Breast epithelium (tissue), 4 donors: ENCODE data around the gene SPRR5. TPM values are rescaled to one million over a fixed set of nuclear protein-coding genes. Genes with fewer than 3 reads are reported as not detected.

ENCODE experiments used
- DNase-seq, 2 donors: peaks; one replicate each; pipeline ENCODE4 v3.0.0-alpha.2; 2019; ENCODE audit warnings: low spot score in 2 of 2
- H3K27ac ChIP-seq, 2 donors: fragments of 200-600 bp; sonication (generic) in 1 of 2; one replicate each; pipeline ENCODE4 v1.5.1; 2016 to 2019; ENCODE audit warnings: mild to moderate bottlenecking in 1 of 2
- H3K27me3 ChIP-seq, 2 donors: fragments of 200-600 bp; sonication (generic) in 1 of 2; one replicate each; pipeline versions ENCODE4 v1.5.1 to v1.6.0; 2017 to 2019; ENCODE audit warnings: control low read depth in 1 of 2, mild to moderate bottlenecking in 1 of 2
- H3K36me3 ChIP-seq: fragments of 200-600 bp; one replicate; pipeline ENCODE4 v1.5.1; 2019
- H3K4me1 ChIP-seq, 2 donors: fragments of 200-600 bp; sonication (generic); one replicate each; pipeline ENCODE4 v1.5.1; 2016 to 2019; ENCODE audit warnings: control low read depth in 1 of 2
- H3K4me3 ChIP-seq, 3 donors: fragments of 200-600 bp; sonication (generic); 1 replicate in 2 of 3; 2 replicates in 1 of 3; pipeline ENCODE4 v1.5.1; 2016 to 2019; ENCODE audit warnings: mild to moderate bottlenecking in 3 of 3, moderate library complexity in 2 of 3
- H3K9me3 ChIP-seq, 2 donors: fragments of 200-600 bp; sonication (generic) in 1 of 2; one replicate each; pipeline ENCODE4 v1.5.1; 2016 to 2019; ENCODE audit warnings: control low read depth in 1 of 2
- CTCF ChIP-seq, 3 donors: fragments of 450-650 bp; IDR thresholded peaks; one replicate each; pipeline ENCODE4 v1.5.1; 2016 to 2017; ENCODE audit warnings: antibody characterized with exemption in 3 of 3, mild to moderate bottlenecking in 3 of 3, moderate library complexity in 3 of 3
- POLR2A ChIP-seq: fragments of 450-650 bp; IDR thresholded peaks from one replicate; pipeline ENCODE4 v1.6.1; 2016; ENCODE audit warnings: antibody characterized with exemption, mild to moderate bottlenecking, moderate library complexity
- POLR2AphosphoS5 ChIP-seq, 3 donors: sonication (generic); formaldehyde crosslinking; IDR thresholded peaks; one replicate each; pipeline ENCODE4 v1.6.1; 2017; ENCODE audit warnings: antibody characterized with exemption in 3 of 3
- intact Hi-C: fragments of 100-400 bp; cut with DNase I; formaldehyde crosslinking; loops from one replicate; pipeline ENCODE4 v1.15.1; 2023; ENCODE audit warnings: low total_unique reads
- total RNA-seq, 3 donors: library from RNA; depleted of rRNA; stranded (reverse); fragments of >200 nt; gene quantifications; one replicate each; pipeline ENCODE4 v1.1.0, GENCODE V29; 2016

Gene SPRR5
- not detected for total RNA-seq

- Histone ChIP-seq H3K4me1 (no peaks in the 10 kb centered on the region), H3K27me3 (peaks cover 0 to 4% of the 10 kb centered on the region in 2 donors), H3K27ac (no peak within 1 kb of the TSS), H3K36me3 (no peaks in the 10 kb centered on the region), H3K9me3 (no peaks in the 10 kb centered on the region), H3K4me3 (no peak within 1 kb of the TSS)
- TF ChIP-seq POLR2A (no peak), POLR2AphosphoS5 (IDR thresholded peaks at IDR 0.05) (no peak), CTCF (IDR thresholded peaks at IDR 0.05) (no peak)
- DNase-seq: no peak
- intact Hi-C loops: no loop called here
Measured at GRCh38 chr1:152946651-152947256, at the start of gene SPRR5. SPRR5 (plus strand) TSS chr1:152947206; CDS start chr1:152948555, 1,349 bp downstream.

DNA sequence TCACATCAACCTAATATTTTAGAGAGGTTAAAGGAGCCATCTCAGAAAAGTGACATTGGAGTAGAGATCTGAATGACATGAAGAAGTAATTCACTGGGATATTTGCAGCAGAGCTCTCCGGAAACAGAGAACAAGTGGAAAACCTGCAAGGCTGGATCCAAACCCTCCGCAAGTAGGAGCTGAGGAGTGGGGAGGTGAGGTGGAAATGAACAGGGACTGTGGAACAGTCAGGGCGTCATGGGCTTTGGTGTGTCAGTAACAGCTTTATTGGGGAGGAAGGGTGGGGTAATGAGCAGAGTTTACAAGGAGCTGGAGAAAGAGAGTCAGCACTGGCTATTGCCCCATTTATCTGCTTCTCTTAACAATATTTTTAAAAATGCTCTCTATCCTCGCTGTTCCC is 48.0 kb upstream of the SPRR5 start:
- no peak for TF ChIP-seq POLR2A
- no peak for TF ChIP-seq POLR2AphosphoS5 (IDR thresholded peaks at IDR 0.05)
- no peak for TF ChIP-seq CTCF (IDR thresholded peaks at IDR 0.05)
- DNase-seq: no peak
- no peak overlapping the region for H3K27ac ChIP-seq
- no peaks in the 10 kb centered on the region for H3K36me3 ChIP-seq
- H3K9me3 ChIP-seq: no peaks in the 10 kb centered on the region
- H3K4me1 ChIP-seq: no peaks in the 10 kb centered on the region
- intact Hi-C loops: no loop called here
- H3K27me3 ChIP-seq: no peaks in the 10 kb centered on the region
- H3K4me3 ChIP-seq: no peak overlapping the region

GRCh38 chr1:152899883-152900282 is 47.1 kb upstream of the SPRR5 start:
- no peak overlapping the region for H3K27ac ChIP-seq
- H3K4me3 ChIP-seq: no peak overlapping the region
- H3K36me3 ChIP-seq: no peaks in the 10 kb centered on the region
- no peak for TF ChIP-seq CTCF (IDR thresholded peaks at IDR 0.05)
- no peaks in the 10 kb centered on the region for H3K27me3 ChIP-seq
- no peak for DNase-seq
- no peaks in the 10 kb centered on the region for H3K9me3 ChIP-seq
- no peaks in the 10 kb centered on the region for H3K4me1 ChIP-seq
- intact Hi-C loops: no loop called here

- Histone ChIP-seq H3K4me1 (no peaks in the 10 kb centered on the region), H3K27ac (no peak overlapping the region), H3K27me3 (no peaks in the 10 kb centered on the region), H3K4me3 (no peak overlapping the region), H3K9me3 (no peaks in the 10 kb centered on the region), H3K36me3 (no peaks in the 10 kb centered on the region)
- intact Hi-C loops: no loop called here
- DNase-seq: no peak
- TF ChIP-seq POLR2AphosphoS5 (IDR thresholded peaks at IDR 0.05) (no peak), POLR2A (no peak), CTCF (IDR thresholded peaks at IDR 0.05) (no peak)
Measured at GRCh38 chr1:152901631-152902030, 45.4 kb upstream of the SPRR5 start.

- H3K4me1 ChIP-seq: no peaks in the 10 kb centered on the region
- no peaks in the 10 kb centered on the region for H3K36me3 ChIP-seq
- H3K27me3 ChIP-seq: no peaks in the 10 kb centered on the region
- TF ChIP-seq CTCF (IDR thresholded peaks at IDR 0.05) (no peak), POLR2A (no peak), POLR2AphosphoS5 (IDR thresholded peaks at IDR 0.05) (no peak)
- no peak overlapping the region for H3K4me3 ChIP-seq
- no peak for DNase-seq
- no peak overlapping the region for H3K27ac ChIP-seq
- intact Hi-C loops: no loop called here
- H3K9me3 ChIP-seq: no peaks in the 10 kb centered on the region
Measured at GRCh38 chr1:152902636-152903035, 44.4 kb upstream of the SPRR5 start.
